A673 (cell line): ENCODE results near the gene ANP32B.

ENCODE experiments used
- CTCF ChIP-seq: fragments of 300-800, 200-600 bp; sonication (generic); conservative IDR thresholded peaks from 2 replicates; pipeline ENCODE4 v1.5.1; 2017; ENCODE audit warnings: low read depth, mild to moderate bottlenecking, antibody characterized with exemption, low read length, moderate library complexity, mixed read lengths
- EZH2 ChIP-seq: fragments of 200-600 bp; sonication (generic); IDR thresholded peaks from 2 replicates; pipeline ENCODE4 v1.6.1; 2017; ENCODE audit warnings: borderline replicate concordance, low read depth, mild to moderate bottlenecking, mixed read lengths, antibody characterized with exemption, low read length; ENCODE audit not compliant: poor library complexity, severe bottlenecking

- TF ChIP-seq CTCF (no peak), EZH2 (no peak)
Measured at GRCh38 chr9:98054376-98054951, 71.3 kb downstream of the ANP32B start.
